BJ (cell line): ENCODE results near the gene DCUN1D4. TPM values are rescaled to one million over a fixed set of nuclear protein-coding genes. Genes with fewer than 3 reads are reported as not detected.

Source experiments
- CTCF ChIA-PET: fragments of 350-600 bp; formaldehyde crosslinking; extraction: SDS; loops from one replicate; lab custom pipeline; 2021; ENCODE audit warnings: antibody characterized with exemption, inconsistent platforms; lab: Yijun Ruan, JAX
- POLR2A ChIA-PET: fragments of 300-600 bp; sonication (Branson Sonifier 250); formaldehyde crosslinking; extraction: SDS; loops from one replicate; lab custom pipeline; 2021; ENCODE audit warnings: antibody characterized with exemption; lab: Charles Lee
- DNase-seq: peaks from one replicate; pipeline ENCODE4 v3.0.0-alpha.2; 2011; ENCODE audit warnings: low read depth
- H3K27me3 ChIP-seq: 2 replicates; pipeline ENCODE4 v1.6.0; 2011; ENCODE audit warnings: low read length; ENCODE audit not compliant: control insufficient read depth, insufficient read depth
- H3K36me3 ChIP-seq: 2 replicates; pipeline ENCODE4 v1.5.1; 2011; ENCODE audit warnings: low read length; ENCODE audit not compliant: control insufficient read depth, insufficient read depth
- H3K4me3 ChIP-seq: 2 replicates; pipeline ENCODE4 v1.5.1; 2011; ENCODE audit warnings: low read depth, mild to moderate bottlenecking, control low read depth, low read length
- CTCF ChIP-seq: IDR thresholded peaks from 2 replicates; pipeline ENCODE4 v1.5.1; 2011; ENCODE audit warnings: low read depth, mild to moderate bottlenecking, control low read depth, inconsistent platforms, low read length, moderate library complexity; ENCODE audit not compliant: insufficient read depth
- polyA plus RNA-seq: library from polyadenylated mRNA; depleted of rRNA; stranded (reverse); fragments of >200 nt; gene quantifications from 2 replicates; pipeline ENCODE4 v1.2.3, GENCODE V29; 2011

DCUN1D4 gene
- polyA plus RNA-seq, 1 experiment: 50.7 TPM

- ChIA-PET POLR2A (no interaction called here), CTCF (interaction anchor here (1.1 kb wide), 1 partner anchor 10 kb away, joined by 3 read pairs; no protein-coding TSS in a partner anchor)
- TF ChIP-seq CTCF: no peak
- Histone ChIP-seq H3K27me3 (no peaks in the 10 kb centered on the region), H3K36me3 (no peaks in the 10 kb centered on the region), H3K4me3 (no peak overlapping the region)
- DNase-seq: no peak
These were observed 10.2 kb downstream of the DCUN1D4 start for GRCh38 chr4:51853027-51853682.

DNA sequence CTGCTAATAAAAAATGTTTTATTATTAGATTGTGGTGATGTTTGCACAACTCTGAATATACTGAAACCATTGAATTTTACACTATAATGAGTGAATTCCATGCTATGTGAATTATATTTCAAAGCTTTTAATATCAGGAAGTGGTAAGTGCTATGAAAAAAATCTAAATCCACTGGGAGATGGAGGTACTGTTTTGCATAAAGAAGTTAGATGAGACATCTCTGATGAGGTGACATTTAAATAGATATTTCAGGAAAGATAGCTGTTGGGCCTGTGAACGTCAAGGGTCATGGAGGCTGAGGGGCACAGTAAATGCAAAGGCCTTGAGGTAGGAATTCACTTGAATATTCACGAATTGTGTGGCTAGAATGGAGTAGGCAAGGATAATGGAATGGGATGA, 12.3 kb downstream of the DCUN1D4 start:
- Histone ChIP-seq H3K4me3 (no peak overlapping the region), H3K27me3 (no peaks in the 10 kb centered on the region), H3K36me3 (no peaks in the 10 kb centered on the region)
- POLR2A ChIA-PET: no interaction called here
- no peak for TF ChIP-seq CTCF
- CTCF ChIA-PET: no interaction called here
- no peak for DNase-seq

GRCh38 chr4:51855751-51856150, 12.8 kb downstream of the DCUN1D4 start:
- DNase-seq: no peak
- Histone ChIP-seq H3K4me3 (no peak overlapping the region), H3K36me3 (no peaks in the 10 kb centered on the region), H3K27me3 (no peaks in the 10 kb centered on the region)
- ChIA-PET POLR2A (no interaction called here), CTCF (no interaction called here)
- no peak for TF ChIP-seq CTCF

GRCh38 chr4:51858605-51859202, 15.8 kb downstream of the DCUN1D4 start:
- Histone ChIP-seq H3K36me3 (no peaks in the 10 kb centered on the region), H3K27me3 (no peaks in the 10 kb centered on the region), H3K4me3 (no peak overlapping the region)
- ChIA-PET CTCF (no interaction called here), POLR2A (no interaction called here)
- DNase-seq: no peak
- TF ChIP-seq CTCF: no peak

DNA sequence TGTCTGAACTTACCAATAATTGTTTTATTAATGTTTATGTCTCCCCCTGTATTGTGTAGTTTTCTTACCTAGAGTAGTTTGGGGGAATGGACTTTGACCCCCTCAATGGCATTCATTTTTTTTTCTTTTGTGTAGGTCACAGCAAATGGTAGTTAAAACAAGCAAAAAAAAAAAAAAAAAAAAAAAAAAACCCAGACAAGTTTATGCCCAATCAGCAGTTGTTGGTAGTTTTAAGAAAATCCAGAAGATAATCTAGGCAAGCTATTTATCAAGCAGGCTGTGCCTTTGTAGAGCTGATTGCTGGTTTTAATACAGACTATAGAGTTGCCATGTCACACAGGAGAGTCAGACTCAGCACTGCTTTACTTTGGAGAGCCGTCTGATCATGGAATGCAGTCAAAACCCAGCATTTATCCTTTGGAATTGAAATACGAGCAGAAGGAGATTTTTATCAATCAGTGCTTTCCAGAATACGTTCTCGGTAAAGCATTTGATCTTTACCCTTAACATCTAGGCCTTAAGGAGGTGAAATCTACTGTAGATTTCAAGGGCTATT, 16.6 kb downstream of the DCUN1D4 start:
- ChIA-PET POLR2A (no interaction called here), CTCF (no interaction called here)
- no peak for TF ChIP-seq CTCF
- Histone ChIP-seq H3K27me3 (no peaks in the 10 kb centered on the region), H3K36me3 (peaks cover 2% of the 10 kb centered on the region; the same call in 1 of the 2 replicates), H3K4me3 (no peak overlapping the region)
- DNase-seq: no peak
